ENCODE measurements around the gene VDR. TPM values are rescaled to one million over a fixed set of nuclear protein-coding genes. Genes with fewer than 3 reads are reported as not detected.

VDR gene
- total and polyA plus RNA-seq, 2 donors (not counting 1 experiment from before 2014, with no cell fraction given), result 0.37 to 0.42 TPM

- no peak overlapping the region for H3K9ac ChIP-seq (ENCODE audit: low read length)
- POLR2A ChIA-PET, result no interaction called here
- peaks cover 31% of the 10 kb centered on the region for H3K27me3 Mint-ChIP-seq
- H2AFZ ChIP-seq (ENCODE audit: insufficient read depth, low read depth, low read length, poor library complexity, severe bottlenecking), result no peak overlapping the region
- 93% methylated on average over 9 of the region's 9 CpGs for WGBS (ENCODE audit: insufficient coverage)
- peaks cover 0 to 9% (median 0%) of the 10 kb centered on the region in 3 donors for H3K9me3 ChIP-seq (ENCODE audit: control extremely low read depth in 1 of 3, control insufficient read depth in 2 of 3, insufficient read depth in 1 of 3, low read length in 2 of 3)
- no peaks in the 10 kb centered on the region for H4K20me1 ChIP-seq (ENCODE audit: control insufficient read depth, insufficient read depth, low read length, poor library complexity, severe bottlenecking)
- intact Hi-C loops (cut with micrococcal nuclease), result no loop called here
- no peak overlapping the region for H3K4me3 Mint-ChIP-seq
- H3K79me2 ChIP-seq (ENCODE audit: control insufficient read depth, insufficient read depth, low read length), result no peaks in the 10 kb centered on the region
- no peak overlapping the region for H3K4me3 ChIP-seq (ENCODE audit: control extremely low read depth in 1 of 5, extremely low read depth in 1 of 5, insufficient read depth in 1 of 5, low read depth in 2 of 5, low read length in 4 of 5)
- H3K4me2 ChIP-seq (replicated peaks; ENCODE audit: low read depth, low read length, poor library complexity, severe bottlenecking), result no peak overlapping the region
- H3K4me1 Mint-ChIP-seq, result peaks cover 2% of the 10 kb centered on the region
- CTCF ChIA-PET, result interaction anchor here (1.0 to 1.7 kb wide), 2 partner anchors 29 to 677 kb away, joined by 3 to 4 read pairs; no protein-coding TSS in a partner anchor
- TF ChIP-seq CTCF (IDR thresholded peaks at IDR 0.05), result no peak
- no peak for TF ChIP-seq EZH2 (IDR thresholded peaks at IDR 0.05; ENCODE audit: borderline replicate concordance, insufficient read depth, low read depth, low read length, poor library complexity, severe bottlenecking)
- no peaks in the 10 kb centered on the region for H3K9me3 Mint-ChIP-seq (ENCODE audit: insufficient read depth)
- no peaks in the 10 kb centered on the region for H3K36me3 ChIP-seq (replicated peaks in 1 of 2; ENCODE audit: control extremely low read depth in 1 of 2, control insufficient read depth in 1 of 2, extremely low read depth in 1 of 2, insufficient read depth in 2 of 2, low read length in 1 of 2)
- peaks cover 0 to 8% (median 4%) of the 10 kb centered on the region in 4 experiments for H3K27me3 ChIP-seq (replicated peaks in 1 of 4; ENCODE audit: control extremely low read depth in 1 of 4, control insufficient read depth in 3 of 4, insufficient read depth in 4 of 4, low read length in 3 of 4)
- H3K27ac ChIP-seq (ENCODE audit: low read length in 2 of 2), result no peak overlapping the region
- peaks cover 0 to 4% of the 10 kb centered on the region in 2 donors for H3K4me1 ChIP-seq (ENCODE audit: control insufficient read depth in 2 of 2, insufficient read depth in 2 of 2, low read length in 2 of 2)
- ATAC-seq (ENCODE audit: low read depth) (no peak), DNase-seq (no peak)
- no peak overlapping the region for H3K27ac Mint-ChIP-seq
Measured at GRCh38 chr12:47941475-47941780, 36.6 kb upstream of the VDR start.

GRCh38 chr12:47940773-47941474, 36.1 kb upstream of the VDR start:
- Histone ChIP-seq H3K27me3 (replicated peaks in 1 of 4; ENCODE audit: control extremely low read depth in 1 of 4, control insufficient read depth in 3 of 4, insufficient read depth in 4 of 4, low read length in 3 of 4) (peaks cover 0 to 8% (median 4%) of the 10 kb centered on the region in 4 experiments), H4K20me1 (ENCODE audit: control insufficient read depth, insufficient read depth, low read length, poor library complexity, severe bottlenecking) (no peaks in the 10 kb centered on the region), H3K9ac (ENCODE audit: low read length) (no peak overlapping the region), H3K4me3 (ENCODE audit: control extremely low read depth in 1 of 5, extremely low read depth in 1 of 5, insufficient read depth in 1 of 5, low read depth in 2 of 5, low read length in 4 of 5) (no peak overlapping the region), H3K79me2 (ENCODE audit: control insufficient read depth, insufficient read depth, low read length) (no peaks in the 10 kb centered on the region), H3K4me2 (replicated peaks; ENCODE audit: low read depth, low read length, poor library complexity, severe bottlenecking) (no peak overlapping the region), H3K36me3 (replicated peaks in 1 of 2; ENCODE audit: control extremely low read depth in 1 of 2, control insufficient read depth in 1 of 2, extremely low read depth in 1 of 2, insufficient read depth in 2 of 2, low read length in 1 of 2) (no peaks in the 10 kb centered on the region), H2AFZ (ENCODE audit: insufficient read depth, low read depth, low read length, poor library complexity, severe bottlenecking) (no peak overlapping the region), H3K27ac (ENCODE audit: low read length in 2 of 2) (no peak overlapping the region), H3K4me1 (ENCODE audit: control insufficient read depth in 2 of 2, insufficient read depth in 2 of 2, low read length in 2 of 2) (peaks cover 0 to 4% of the 10 kb centered on the region in 2 donors), H3K9me3 (ENCODE audit: control extremely low read depth in 1 of 3, control insufficient read depth in 2 of 3, insufficient read depth in 1 of 3, low read length in 2 of 3) (peaks cover 0 to 9% (median 0%) of the 10 kb centered on the region in 3 donors)
- WGBS (ENCODE audit: insufficient coverage), result 77% methylated on average over 10 of the region's 10 CpGs
- intact Hi-C loops (cut with micrococcal nuclease), result no loop called here
- Mint-ChIP-seq H3K4me3 (no peak overlapping the region), H3K27me3 (peaks cover 34% of the 10 kb centered on the region), H3K4me1 (peaks cover 2% of the 10 kb centered on the region), H3K27ac (no peak overlapping the region), H3K9me3 (ENCODE audit: insufficient read depth) (no peaks in the 10 kb centered on the region)
- TF ChIP-seq EZH2 (IDR thresholded peaks at IDR 0.05; ENCODE audit: borderline replicate concordance, insufficient read depth, low read depth, low read length, poor library complexity, severe bottlenecking) (no peak), CTCF (IDR thresholded peaks at IDR 0.05) (no peak)
- POLR2A ChIA-PET, result no interaction called here
- CTCF ChIA-PET, result interaction anchor here (1.0 to 1.7 kb wide), 2 partner anchors 29 to 678 kb away, joined by 3 to 4 read pairs; no protein-coding TSS in a partner anchor
- DNase-seq (no peak), ATAC-seq (ENCODE audit: low read depth) (no peak)
